ENCODE data around the gene CSF1. TPM values are rescaled to one million over a fixed set of nuclear protein-coding genes. Genes with fewer than 3 reads are reported as not detected.

Gene CSF1
- total and polyA plus RNA-seq, 2 experiments from 2014 or later: 9.1 to 19.1 TPM

DNA sequence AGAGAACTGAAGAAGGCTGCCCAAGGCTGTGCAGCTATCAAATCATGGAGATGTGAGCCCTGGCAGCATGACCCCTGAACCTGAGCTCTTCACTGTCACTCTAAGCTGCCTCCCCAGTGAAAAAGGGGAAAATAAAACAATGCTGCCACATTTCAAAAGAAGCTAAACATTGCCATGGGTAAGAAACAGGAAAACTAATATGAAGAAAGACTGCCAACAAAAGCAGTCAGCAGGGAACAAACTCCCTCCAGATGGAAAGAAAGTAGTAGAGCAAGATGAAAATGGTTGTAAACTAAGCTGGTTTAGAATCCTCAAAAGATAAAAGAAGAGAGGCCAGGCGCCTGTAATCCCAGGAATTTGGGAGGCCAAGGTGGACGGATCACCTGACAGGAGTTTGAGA, 36.2 kb upstream of the CSF1 start:
- Histone ChIP-seq H3K27me3 (no peaks in the 10 kb centered on the region), H2AFZ (no peak overlapping the region), H3K4me3 (no peak overlapping the region), H3K4me2 (no peak overlapping the region), H3K36me3 (replicated peaks; ENCODE audit: insufficient read depth, low read depth) (no peaks in the 10 kb centered on the region), H3K9me2 (replicated peaks; ENCODE audit: insufficient read depth) (no peaks in the 10 kb centered on the region), H3K9me3 (ENCODE audit: low read depth) (no peaks in the 10 kb centered on the region), H4K20me1 (ENCODE audit: insufficient read depth, poor library complexity, severe bottlenecking) (no peaks in the 10 kb centered on the region), H3K27ac (no peak overlapping the region), H3K4me1 (ENCODE audit: insufficient read depth) (peaks cover 11% of the 10 kb centered on the region), H3K79me2 (no peaks in the 10 kb centered on the region)
- no peak for DNase-seq (ENCODE audit: low spot score)
- TF ChIP-seq EZH2phosphoT487 (IDR thresholded peaks at IDR 0.05; ENCODE audit: low read depth, severe bottlenecking, unreplicated experiment): no peak
- TF ChIP-seq, protein P1, sequence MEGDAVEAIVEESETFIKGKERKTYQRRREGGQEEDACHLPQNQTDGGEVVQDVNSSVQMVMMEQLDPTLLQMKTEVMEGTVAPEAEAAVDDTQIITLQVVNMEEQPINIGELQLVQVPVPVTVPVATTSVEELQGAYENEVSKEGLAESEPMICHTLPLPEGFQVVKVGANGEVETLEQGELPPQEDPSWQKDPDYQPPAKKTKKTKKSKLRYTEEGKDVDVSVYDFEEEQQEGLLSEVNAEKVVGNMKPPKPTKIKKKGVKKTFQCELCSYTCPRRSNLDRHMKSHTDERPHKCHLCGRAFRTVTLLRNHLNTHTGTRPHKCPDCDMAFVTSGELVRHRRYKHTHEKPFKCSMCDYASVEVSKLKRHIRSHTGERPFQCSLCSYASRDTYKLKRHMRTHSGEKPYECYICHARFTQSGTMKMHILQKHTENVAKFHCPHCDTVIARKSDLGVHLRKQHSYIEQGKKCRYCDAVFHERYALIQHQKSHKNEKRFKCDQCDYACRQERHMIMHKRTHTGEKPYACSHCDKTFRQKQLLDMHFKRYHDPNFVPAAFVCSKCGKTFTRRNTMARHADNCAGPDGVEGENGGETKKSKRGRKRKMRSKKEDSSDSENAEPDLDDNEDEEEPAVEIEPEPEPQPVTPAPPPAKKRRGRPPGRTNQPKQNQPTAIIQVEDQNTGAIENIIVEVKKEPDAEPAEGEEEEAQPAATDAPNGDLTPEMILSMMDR (IDR thresholded peaks at IDR 0.05; ENCODE audit: poor library complexity): no peak
- TF ChIP-seq EZH2 (IDR thresholded peaks at IDR 0.05; ENCODE audit: borderline replicate concordance): no peak
- 82% methylated on average over 2 of the region's 2 CpGs for WGBS (ENCODE audit: low lambda C conversion rate, missing lambda C conversion rate)

DNA sequence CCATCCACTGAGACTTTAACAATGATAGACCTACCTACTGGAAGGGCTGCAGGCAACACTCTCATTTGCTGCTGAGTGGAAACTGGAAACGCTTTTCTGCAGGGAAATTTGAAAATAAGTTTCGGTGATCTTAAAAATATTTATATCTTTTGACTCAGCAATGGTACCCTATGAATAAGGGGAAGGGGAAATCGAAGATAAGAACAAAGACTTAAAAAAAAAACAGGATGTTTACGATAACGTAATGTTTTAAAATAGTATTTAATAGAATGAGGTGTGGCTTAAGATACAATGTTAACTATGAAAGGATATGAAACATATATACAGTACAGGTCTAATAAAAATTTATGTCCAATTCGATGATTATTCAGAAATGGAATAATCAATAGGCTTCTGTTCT, 34.8 kb upstream of the CSF1 start:
- H3K9me3 ChIP-seq (ENCODE audit: low read depth): no peaks in the 10 kb centered on the region
- no peaks in the 10 kb centered on the region for H3K9me2 ChIP-seq (replicated peaks; ENCODE audit: insufficient read depth)
- 98% methylated on average over 6 of the region's 6 CpGs for WGBS (ENCODE audit: low lambda C conversion rate, missing lambda C conversion rate)
- no peaks in the 10 kb centered on the region for H4K20me1 ChIP-seq (ENCODE audit: insufficient read depth, poor library complexity, severe bottlenecking)
- H3K79me2 ChIP-seq: no peaks in the 10 kb centered on the region
- peaks cover 11% of the 10 kb centered on the region for H3K4me1 ChIP-seq (ENCODE audit: insufficient read depth)
- H3K36me3 ChIP-seq (replicated peaks; ENCODE audit: insufficient read depth, low read depth): no peaks in the 10 kb centered on the region
- H3K4me2 ChIP-seq: no peak overlapping the region
- no peak for DNase-seq (ENCODE audit: low spot score)
- no peaks in the 10 kb centered on the region for H3K27me3 ChIP-seq
- H2AFZ ChIP-seq: no peak overlapping the region
- no peak overlapping the region for H3K27ac ChIP-seq
- H3K4me3 ChIP-seq: no peak overlapping the region
- TF ChIP-seq EZH2 (IDR thresholded peaks at IDR 0.05; ENCODE audit: borderline replicate concordance) (no peak), EZH2phosphoT487 (IDR thresholded peaks at IDR 0.05; ENCODE audit: low read depth, severe bottlenecking, unreplicated experiment) (no peak)
- TF ChIP-seq, protein P1 (IDR thresholded peaks at IDR 0.05; ENCODE audit: poor library complexity): no peak

DNA sequence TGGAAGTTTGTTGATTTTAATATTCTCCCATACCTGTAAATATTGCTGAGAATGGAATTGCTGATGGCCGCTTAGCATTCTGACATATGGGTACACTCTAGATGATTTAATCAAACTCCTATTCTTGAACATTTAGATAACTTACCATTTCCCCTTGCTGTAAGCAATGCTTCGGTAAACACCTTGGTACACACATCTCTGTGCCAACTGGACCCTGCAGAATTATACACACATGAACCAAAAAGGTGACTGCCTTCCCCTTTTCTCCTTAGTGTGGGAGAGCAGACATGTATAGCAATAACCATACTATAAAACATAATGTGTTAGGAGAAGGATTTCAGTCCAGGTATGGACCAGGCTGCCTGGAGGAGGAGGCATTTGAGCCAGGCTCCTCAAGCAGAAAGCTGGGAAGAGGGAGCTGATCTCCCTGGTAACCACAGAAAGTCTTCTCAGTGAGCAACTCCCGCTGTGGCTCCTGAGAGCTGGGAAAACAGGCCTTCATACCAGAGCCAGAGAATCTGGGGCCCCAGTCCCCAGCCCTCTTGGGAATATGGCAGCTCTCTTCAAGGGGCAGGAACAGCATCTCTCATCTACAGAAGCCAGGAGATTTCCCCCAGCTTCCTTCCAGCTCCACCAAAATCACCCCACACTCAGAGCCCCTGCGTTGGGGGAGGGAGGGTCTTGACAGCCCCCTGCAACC, 33.9 kb upstream of the CSF1 start:
- Histone ChIP-seq H3K36me3 (replicated peaks; ENCODE audit: insufficient read depth, low read depth) (no peaks in the 10 kb centered on the region), H4K20me1 (ENCODE audit: insufficient read depth, poor library complexity, severe bottlenecking) (no peaks in the 10 kb centered on the region), H3K4me3 (no peak overlapping the region), H3K4me1 (ENCODE audit: insufficient read depth) (peaks cover 11% of the 10 kb centered on the region), H3K4me2 (peak overlapping the region; percentile 69), H2AFZ (peak overlapping the region; percentile 36), H3K79me2 (no peaks in the 10 kb centered on the region), H3K9me3 (ENCODE audit: low read depth) (no peaks in the 10 kb centered on the region), H3K9me2 (replicated peaks; ENCODE audit: insufficient read depth) (no peaks in the 10 kb centered on the region), H3K27me3 (no peaks in the 10 kb centered on the region), H3K27ac (peak overlapping the region; percentile 86)
- 79% methylated on average over 3 of the region's 4 CpGs for WGBS (ENCODE audit: low lambda C conversion rate, missing lambda C conversion rate)
- peak; percentile 48 for DNase-seq (ENCODE audit: low spot score)
- TF ChIP-seq EZH2 (IDR thresholded peaks at IDR 0.05; ENCODE audit: borderline replicate concordance) (no peak), EZH2phosphoT487 (IDR thresholded peaks at IDR 0.05; ENCODE audit: low read depth, severe bottlenecking, unreplicated experiment) (no peak)
- TF ChIP-seq, protein P1 (IDR thresholded peaks at IDR 0.05; ENCODE audit: poor library complexity): no peak
